GM19455 (cell line): ENCODE results near the gene STARD3.

Experiments
- ATAC-seq: cut with Tn5 transposase; IDR thresholded peaks from one replicate; pipeline ENCODE4 v1.9.1; 2021; ENCODE audit not compliant: unreplicated experiment

The STARD3 gene

GRCh38 chr17:39603304-39604016, 33.5 kb upstream of the STARD3 start:
- ATAC-seq: no peak

- no peak for ATAC-seq
Measured at GRCh38 chr17:39604911-39605491, 31.9 kb upstream of the STARD3 start.

GRCh38 chr17:39605492-39606433, 31.2 kb upstream of the STARD3 start:
- no peak for ATAC-seq

- no peak for ATAC-seq
Measured at GRCh38 chr17:39606434-39607056, 30.4 kb upstream of the STARD3 start.

- no peak for ATAC-seq
Measured at GRCh38 chr17:39607057-39607850, 29.7 kb upstream of the STARD3 start.

GRCh38 chr17:39607851-39608130, 29.2 kb upstream of the STARD3 start, which contains the start of gene NEUROD2:
TSS of gene NEUROD2 (minus strand) at chr17:39607920. CDS start at chr17:39606599, 1,321 bp downstream.
- ATAC-seq: no peak

- no peak for ATAC-seq
Measured at GRCh38 chr17:39608142-39608981, 28.6 kb upstream of the STARD3 start.

GRCh38 chr17:39609416-39610025, 27.4 kb upstream of the STARD3 start:
- ATAC-seq: no peak

GRCh38 chr17:39611401-39612112, 25.4 kb upstream of the STARD3 start:
- ATAC-seq: no peak

GRCh38 chr17:39612291-39612894, 24.6 kb upstream of the STARD3 start:
- no peak for ATAC-seq

- ATAC-seq: no peak
Measured at GRCh38 chr17:39612935-39613464, 23.9 kb upstream of the STARD3 start.

- no peak for ATAC-seq
Measured at GRCh38 chr17:39614545-39615157, 22.3 kb upstream of the STARD3 start.

- ATAC-seq: no peak
Measured at GRCh38 chr17:39615434-39615833, 21.5 kb upstream of the STARD3 start.

GRCh38 chr17:39617100-39617445, 19.9 kb upstream of the STARD3 start:
- no peak for ATAC-seq

- ATAC-seq: no peak
Measured at GRCh38 chr17:39617446-39618245, 19.3 kb upstream of the STARD3 start.

GRCh38 chr17:39618246-39618913, 18.6 kb upstream of the STARD3 start:
- ATAC-seq: no peak
